ENCODE results near the gene PEMT. TPM values are rescaled to one million over a fixed set of nuclear protein-coding genes. Genes with fewer than 3 reads are reported as not detected.

The PEMT gene
- total RNA-seq, 1 experiment from 2014 or later = 178 TPM

DNA sequence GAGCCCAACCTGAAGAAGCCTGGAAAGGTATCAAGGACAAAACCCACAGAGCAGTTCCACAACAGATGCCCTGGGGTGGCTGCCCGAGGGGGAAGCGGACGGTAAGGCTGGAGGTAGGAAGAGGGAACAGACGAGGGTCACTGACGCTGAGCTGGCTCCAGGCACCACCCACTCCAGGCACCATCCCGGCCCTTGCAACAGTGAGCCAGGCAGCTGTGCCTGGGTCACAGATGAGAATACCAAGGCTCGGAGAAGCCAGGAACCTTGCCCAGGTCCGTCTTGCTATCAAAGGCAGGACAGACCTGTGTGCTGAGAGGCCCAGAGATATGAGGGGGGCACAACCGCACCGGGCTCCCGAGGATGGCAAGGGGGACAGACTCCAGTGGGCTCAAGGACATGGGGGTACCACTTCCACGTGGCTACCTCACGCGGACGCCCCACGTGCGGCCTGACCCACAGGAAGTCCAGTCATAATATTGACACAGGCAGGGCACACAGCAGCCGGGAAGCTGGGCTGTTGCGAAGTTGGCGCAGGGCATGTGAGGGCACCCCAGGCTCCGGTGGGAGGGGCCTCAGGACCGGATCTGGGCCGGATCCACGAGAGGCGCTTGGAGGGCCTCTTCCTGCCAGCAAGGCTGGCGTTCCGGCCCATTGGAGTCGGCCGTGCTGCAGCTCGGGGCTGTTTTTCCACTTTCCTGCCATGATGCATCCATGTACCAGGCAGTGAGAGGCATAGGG is 29.9 kb downstream of the PEMT start:
- Histone ChIP-seq H4K20me1 (ENCODE audit: low read length) (no peaks in the 10 kb centered on the region), H3K9me2 (replicated peaks; ENCODE audit: low read length) (no peaks in the 10 kb centered on the region), H3K36me3 (ENCODE audit: low read depth, low read length) (no peaks in the 10 kb centered on the region), H3K4me3 (ENCODE audit: low read length) (no peak overlapping the region), H3K4me2 (ENCODE audit: low read length) (peak overlapping the region; percentile 18; the same call in 1 of the 2 replicates), H3K4me1 (ENCODE audit: insufficient read depth, low read length) (peaks cover 5% of the 10 kb centered on the region), H3K27me3 (ENCODE audit: low read length) (no peaks in the 10 kb centered on the region), H3K79me2 (ENCODE audit: low read length) (no peaks in the 10 kb centered on the region), H3K9ac (ENCODE audit: low read length) (no peak overlapping the region), H3K27ac (ENCODE audit: low read length) (peak overlapping the region; percentile 42), H3K9me3 (ENCODE audit: low read length) (no peaks in the 10 kb centered on the region), H3F3A (ENCODE audit: low read length, unreplicated experiment) (no peaks in the 10 kb centered on the region), H2AFZ (ENCODE audit: low read length) (no peak overlapping the region; the same call in 1 of the 2 replicates)
- no TSS peak for BruUV-seq (replicated peaks)
- TF ChIP-seq EZH2 (IDR thresholded peaks at IDR 0.05; ENCODE audit: low read length, unreplicated experiment) (no peak), CTCF (conservative IDR thresholded peaks at IDR 0.05; ENCODE audit: low read depth, low read length) (no peak), EZH2phosphoT487 (IDR thresholded peaks at IDR 0.05; ENCODE audit: borderline replicate concordance, low read length) (no peak)
- POLR2A ChIA-PET (ENCODE audit: unreplicated experiment) = interaction anchor here (0.5 kb wide), 1 partner anchor 167 kb away, joined by 4 read pairs; no protein-coding TSS in a partner anchor
- DNase-seq (peak; percentile 52), ATAC-seq (peak; percentile 86)
- CTCF ChIA-PET = interaction anchor here (0.6 to 1.0 kb wide), 3 partner anchors 65 to 221 kb away, joined by 3 read pairs; no protein-coding TSS in a partner anchor
- intact Hi-C loops (cut with micrococcal nuclease) = loop anchor here (1.0 kb wide), 1 partner anchor 23 kb away; no protein-coding TSS in a partner anchor

DNA sequence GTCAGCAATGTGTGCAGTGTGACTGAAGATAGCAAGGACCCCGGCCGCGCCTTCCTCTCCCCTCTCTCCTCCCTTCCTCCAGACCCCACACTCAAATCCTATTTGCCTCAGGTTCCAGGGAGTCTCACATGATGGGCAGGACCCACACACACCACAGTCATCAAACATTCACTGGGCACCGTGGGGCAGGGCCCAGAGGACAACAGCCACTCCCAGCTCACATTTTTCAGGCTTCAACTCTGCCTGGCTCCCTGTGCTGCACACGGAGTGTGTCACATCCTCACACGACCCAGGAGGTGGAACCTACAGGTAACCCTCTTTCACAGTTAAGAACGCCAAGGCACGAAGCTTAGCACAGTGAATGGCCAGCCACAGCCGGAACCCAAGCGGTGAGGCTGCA is 30.5 kb downstream of the PEMT start:
- Histone ChIP-seq H3K36me3 (ENCODE audit: low read depth, low read length) (no peaks in the 10 kb centered on the region), H3K4me2 (ENCODE audit: low read length) (no peak overlapping the region), H4K20me1 (ENCODE audit: low read length) (no peaks in the 10 kb centered on the region), H3F3A (ENCODE audit: low read length, unreplicated experiment) (no peaks in the 10 kb centered on the region), H3K4me1 (ENCODE audit: insufficient read depth, low read length) (peaks cover 5% of the 10 kb centered on the region), H3K9me2 (replicated peaks; ENCODE audit: low read length) (no peaks in the 10 kb centered on the region), H2AFZ (ENCODE audit: low read length) (no peak overlapping the region), H3K79me2 (ENCODE audit: low read length) (no peaks in the 10 kb centered on the region), H3K27me3 (ENCODE audit: low read length) (no peaks in the 10 kb centered on the region), H3K27ac (ENCODE audit: low read length) (peak overlapping the region; percentile 42; the same call in 1 of the 2 replicates), H3K9ac (ENCODE audit: low read length) (no peak overlapping the region), H3K4me3 (ENCODE audit: low read length) (no peak overlapping the region), H3K9me3 (ENCODE audit: low read length) (no peaks in the 10 kb centered on the region)
- intact Hi-C loops (cut with micrococcal nuclease) = loop anchor here (1.0 kb wide), 1 partner anchor 23 kb away; no protein-coding TSS in a partner anchor
- POLR2A ChIA-PET (ENCODE audit: unreplicated experiment) = no interaction called here
- BruUV-seq (replicated peaks) = no TSS peak
- ATAC-seq = peak; percentile 31; the same call in 1 of the 2 replicates
- TF ChIP-seq EZH2 (IDR thresholded peaks at IDR 0.05; ENCODE audit: low read length, unreplicated experiment) (no peak), EZH2phosphoT487 (IDR thresholded peaks at IDR 0.05; ENCODE audit: borderline replicate concordance, low read length) (no peak), CTCF (conservative IDR thresholded peaks at IDR 0.05; ENCODE audit: low read depth, low read length) (no peak)
- no peak for DNase-seq
- CTCF ChIA-PET = no interaction called here

- ChIA-PET POLR2A (ENCODE audit: unreplicated experiment) (no interaction called here), CTCF (no interaction called here)
- Histone ChIP-seq H2AFZ (ENCODE audit: low read length) (no peak overlapping the region), H3K79me2 (ENCODE audit: low read length) (no peaks in the 10 kb centered on the region), H3K36me3 (ENCODE audit: low read depth, low read length) (no peaks in the 10 kb centered on the region), H3K4me2 (ENCODE audit: low read length) (no peak overlapping the region), H3F3A (ENCODE audit: low read length, unreplicated experiment) (no peaks in the 10 kb centered on the region), H4K20me1 (ENCODE audit: low read length) (no peaks in the 10 kb centered on the region), H3K4me1 (ENCODE audit: insufficient read depth, low read length) (peaks cover 5% of the 10 kb centered on the region), H3K9me3 (ENCODE audit: low read length) (no peaks in the 10 kb centered on the region), H3K27me3 (ENCODE audit: low read length) (no peaks in the 10 kb centered on the region), H3K27ac (ENCODE audit: low read length) (no peak overlapping the region), H3K9ac (ENCODE audit: low read length) (no peak overlapping the region), H3K4me3 (ENCODE audit: low read length) (no peak overlapping the region), H3K9me2 (replicated peaks; ENCODE audit: low read length) (no peaks in the 10 kb centered on the region)
- intact Hi-C loops (cut with micrococcal nuclease) = no loop called here
- no peak for TF ChIP-seq CTCF (conservative IDR thresholded peaks at IDR 0.05; ENCODE audit: low read depth, low read length)
- no TSS peak for BruUV-seq (replicated peaks)
- DNase-seq (no peak), ATAC-seq (no peak)
Observed at GRCh38 chr17:17560167-17560566, 31.3 kb downstream of the PEMT start.

All from PC-3 (cell line).